ENCODE results near the gene L3MBTL2.
"Not testable (repeated sequence)": the region's sequence is repeated elsewhere in the genome, so short reads cannot be mapped to it uniquely, and the experiment has no call there.

L3MBTL2 gene

GRCh38 chr22:41204992-41205900, at the start of gene L3MBTL2:
Gene L3MBTL2 (plus strand): TSS chr22:41205312. CDS start chr22:41205363, 51 bp downstream.
- Mint-ChIP-seq H3K4me3 (peak within 1 kb of the TSS; percentile 96), H3K36me3 (ENCODE audit: low read depth) (peaks cover 13% of the 10 kb centered on the region), H3K4me1 (ENCODE audit: low read depth) (peaks cover 13% of the 10 kb centered on the region), H3K9me3 (no peaks in the 10 kb centered on the region), H3K27me3 (ENCODE audit: low read depth) (peaks cover 17% of the 10 kb centered on the region), H3K27ac (peak within 1 kb of the TSS; percentile 94)
- DNase-seq (ENCODE audit: low spot score), result peak; percentile 99

GRCh38 chr22:41157083-41157482, 48.0 kb upstream of the L3MBTL2 start:
- Mint-ChIP-seq H3K4me1 (ENCODE audit: low read depth) (no peaks in the 10 kb centered on the region), H3K27me3 (ENCODE audit: low read depth) (no peaks in the 10 kb centered on the region), H3K9me3 (no peaks in the 10 kb centered on the region), H3K4me3 (no peak overlapping the region), H3K27ac (no peak overlapping the region), H3K36me3 (ENCODE audit: low read depth) (peaks cover 72% of the 10 kb centered on the region)
- no peak for DNase-seq (ENCODE audit: low spot score)

GRCh38 chr22:41169157-41169556, 36.0 kb upstream of the L3MBTL2 start:
- H3K9me3 Mint-ChIP-seq, result no peaks in the 10 kb centered on the region
- H3K36me3 Mint-ChIP-seq (ENCODE audit: low read depth), result peaks cover 54% of the 10 kb centered on the region
- H3K27me3 Mint-ChIP-seq (ENCODE audit: low read depth), result no peaks in the 10 kb centered on the region
- no peak overlapping the region for H3K4me3 Mint-ChIP-seq
- no peak for DNase-seq (ENCODE audit: low spot score)
- H3K4me1 Mint-ChIP-seq (ENCODE audit: low read depth), result no peaks in the 10 kb centered on the region
- no peak overlapping the region for H3K27ac Mint-ChIP-seq

- no peak for DNase-seq (ENCODE audit: low spot score)
- Mint-ChIP-seq H3K36me3 (ENCODE audit: low read depth) (peaks cover 65% of the 10 kb centered on the region), H3K27ac (no peak overlapping the region), H3K9me3 (no peaks in the 10 kb centered on the region), H3K27me3 (ENCODE audit: low read depth) (no peaks in the 10 kb centered on the region), H3K4me1 (ENCODE audit: low read depth) (no peaks in the 10 kb centered on the region), H3K4me3 (no peak overlapping the region)
These were observed 33.1 kb upstream of the L3MBTL2 start for GRCh38 chr22:41171996-41172395.

GRCh38 chr22:41175546-41175945, 29.6 kb upstream of the L3MBTL2 start:
- no peak for DNase-seq (ENCODE audit: low spot score)
- no peaks in the 10 kb centered on the region for H3K27me3 Mint-ChIP-seq (ENCODE audit: low read depth)
- H3K9me3 Mint-ChIP-seq, result no peaks in the 10 kb centered on the region
- no peaks in the 10 kb centered on the region for H3K4me1 Mint-ChIP-seq (ENCODE audit: low read depth)
- no peak overlapping the region for H3K4me3 Mint-ChIP-seq
- no peak overlapping the region for H3K27ac Mint-ChIP-seq
- H3K36me3 Mint-ChIP-seq (ENCODE audit: low read depth), result peaks cover 63% of the 10 kb centered on the region

- Mint-ChIP-seq H3K4me1 (ENCODE audit: low read depth) (peaks cover 3% of the 10 kb centered on the region), H3K4me3 (no peak overlapping the region), H3K27ac (no peak overlapping the region), H3K9me3 (no peaks in the 10 kb centered on the region), H3K36me3 (ENCODE audit: low read depth) (peaks cover 61% of the 10 kb centered on the region), H3K27me3 (ENCODE audit: low read depth) (no peaks in the 10 kb centered on the region)
- no peak for DNase-seq (ENCODE audit: low spot score)
These were observed 28.0 kb upstream of the L3MBTL2 start for GRCh38 chr22:41177040-41177621.

- Mint-ChIP-seq H3K4me3 (no peak overlapping the region), H3K9me3 (no peaks in the 10 kb centered on the region), H3K27me3 (ENCODE audit: low read depth) (no peaks in the 10 kb centered on the region), H3K36me3 (ENCODE audit: low read depth) (peaks cover 55% of the 10 kb centered on the region), H3K27ac (no peak overlapping the region), H3K4me1 (ENCODE audit: low read depth) (peaks cover 3% of the 10 kb centered on the region)
- no peak for DNase-seq (ENCODE audit: low spot score)
These were observed 27.3 kb upstream of the L3MBTL2 start for GRCh38 chr22:41177622-41178424.

- Mint-ChIP-seq H3K27me3 (ENCODE audit: low read depth) (no peaks in the 10 kb centered on the region), H3K27ac (no peak overlapping the region), H3K4me1 (ENCODE audit: low read depth) (peaks cover 3% of the 10 kb centered on the region), H3K9me3 (no peaks in the 10 kb centered on the region), H3K36me3 (ENCODE audit: low read depth) (peaks cover 48% of the 10 kb centered on the region), H3K4me3 (no peak overlapping the region)
- DNase-seq (ENCODE audit: low spot score), result no peak
These were observed 26.6 kb upstream of the L3MBTL2 start for GRCh38 chr22:41178425-41178975.

GRCh38 chr22:41180362-41180761, 24.8 kb upstream of the L3MBTL2 start:
- not testable (repeated sequence) for H3K27ac Mint-ChIP-seq; H3K9me3 Mint-ChIP-seq; H3K4me3 Mint-ChIP-seq; H3K27me3 Mint-ChIP-seq (ENCODE audit: low read depth); DNase-seq (ENCODE audit: low spot score); H3K4me1 Mint-ChIP-seq (ENCODE audit: low read depth)
- peaks cover 38% of the 10 kb centered on the region for H3K36me3 Mint-ChIP-seq (ENCODE audit: low read depth)

- Mint-ChIP-seq H3K4me1 (ENCODE audit: low read depth) (peaks cover 3% of the 10 kb centered on the region), H3K4me3 (no peak overlapping the region), H3K27me3 (ENCODE audit: low read depth) (no peaks in the 10 kb centered on the region), H3K27ac (no peak overlapping the region), H3K36me3 (ENCODE audit: low read depth) (peaks cover 32% of the 10 kb centered on the region), H3K9me3 (no peaks in the 10 kb centered on the region)
- no peak for DNase-seq (ENCODE audit: low spot score)
These were observed 24.2 kb upstream of the L3MBTL2 start for GRCh38 chr22:41180926-41181325.

- peaks cover 3% of the 10 kb centered on the region for H3K4me1 Mint-ChIP-seq (ENCODE audit: low read depth)
- H3K27ac Mint-ChIP-seq, result peak overlapping the region; percentile 62
- no peaks in the 10 kb centered on the region for H3K9me3 Mint-ChIP-seq
- no peaks in the 10 kb centered on the region for H3K27me3 Mint-ChIP-seq (ENCODE audit: low read depth)
- peaks cover 27% of the 10 kb centered on the region for H3K36me3 Mint-ChIP-seq (ENCODE audit: low read depth)
- DNase-seq (ENCODE audit: low spot score), result no peak
- H3K4me3 Mint-ChIP-seq, result no peak overlapping the region
These were observed 23.5 kb upstream of the L3MBTL2 start for GRCh38 chr22:41181349-41182241.

- Mint-ChIP-seq H3K4me3 (no peak overlapping the region), H3K27me3 (ENCODE audit: low read depth) (peaks cover 3% of the 10 kb centered on the region), H3K36me3 (ENCODE audit: low read depth) (peaks cover 9% of the 10 kb centered on the region), H3K4me1 (ENCODE audit: low read depth) (peaks cover 3% of the 10 kb centered on the region), H3K27ac (no peak overlapping the region), H3K9me3 (no peaks in the 10 kb centered on the region)
- no peak for DNase-seq (ENCODE audit: low spot score)
These were observed 20.4 kb upstream of the L3MBTL2 start for GRCh38 chr22:41184679-41185078.

GRCh38 chr22:41191467-41191866, 13.6 kb upstream of the L3MBTL2 start:
- H3K27ac Mint-ChIP-seq, result no peak overlapping the region
- peaks cover under 1% of the 10 kb centered on the region for H3K4me1 Mint-ChIP-seq (ENCODE audit: low read depth)
- H3K36me3 Mint-ChIP-seq (ENCODE audit: low read depth), result no peaks in the 10 kb centered on the region
- no peak for DNase-seq (ENCODE audit: low spot score)
- no peaks in the 10 kb centered on the region for H3K9me3 Mint-ChIP-seq
- no peak overlapping the region for H3K4me3 Mint-ChIP-seq
- H3K27me3 Mint-ChIP-seq (ENCODE audit: low read depth), result peaks cover 16% of the 10 kb centered on the region
